GM12872 (cell line): ENCODE data around the gene PCDH12.

Experiments
- TF ChIP-seq, protein P1 (sequence below): IDR thresholded peaks from 3 replicates; pipeline ENCODE4 v1.5.1; 2011; ENCODE audit warnings: low read depth, mild to moderate bottlenecking, low read length, moderate library complexity; ENCODE audit not compliant: insufficient read depth

Gene PCDH12

DNA sequence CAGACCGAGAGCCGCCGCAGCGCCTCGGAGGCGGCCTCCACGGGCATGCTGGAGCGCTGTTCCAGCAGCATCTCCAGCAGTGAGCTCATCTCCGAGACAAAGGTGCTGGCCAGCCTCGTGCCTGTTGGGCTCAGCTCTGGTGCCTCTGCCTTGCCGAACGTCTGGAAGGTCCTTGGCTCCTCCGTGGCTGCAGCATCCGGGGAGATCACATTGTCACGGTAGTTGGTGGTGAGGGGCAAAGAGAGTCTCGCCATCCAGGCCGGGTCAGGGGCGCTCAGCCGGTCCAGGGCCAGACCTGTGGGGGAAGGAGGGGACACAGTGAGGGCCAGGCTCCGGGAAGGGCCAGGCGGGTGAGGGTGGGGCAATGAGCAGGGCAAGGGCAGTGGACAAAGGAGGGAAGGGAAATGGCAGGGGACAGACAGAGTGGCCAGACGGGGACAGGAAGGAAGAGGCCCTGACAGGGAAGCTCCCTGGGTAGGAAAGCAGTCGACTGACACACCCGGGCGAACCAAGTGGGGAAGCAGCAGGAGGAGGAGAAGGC, 12.4 kb downstream of the PCDH12 start:
- TF ChIP-seq, protein P1, sequence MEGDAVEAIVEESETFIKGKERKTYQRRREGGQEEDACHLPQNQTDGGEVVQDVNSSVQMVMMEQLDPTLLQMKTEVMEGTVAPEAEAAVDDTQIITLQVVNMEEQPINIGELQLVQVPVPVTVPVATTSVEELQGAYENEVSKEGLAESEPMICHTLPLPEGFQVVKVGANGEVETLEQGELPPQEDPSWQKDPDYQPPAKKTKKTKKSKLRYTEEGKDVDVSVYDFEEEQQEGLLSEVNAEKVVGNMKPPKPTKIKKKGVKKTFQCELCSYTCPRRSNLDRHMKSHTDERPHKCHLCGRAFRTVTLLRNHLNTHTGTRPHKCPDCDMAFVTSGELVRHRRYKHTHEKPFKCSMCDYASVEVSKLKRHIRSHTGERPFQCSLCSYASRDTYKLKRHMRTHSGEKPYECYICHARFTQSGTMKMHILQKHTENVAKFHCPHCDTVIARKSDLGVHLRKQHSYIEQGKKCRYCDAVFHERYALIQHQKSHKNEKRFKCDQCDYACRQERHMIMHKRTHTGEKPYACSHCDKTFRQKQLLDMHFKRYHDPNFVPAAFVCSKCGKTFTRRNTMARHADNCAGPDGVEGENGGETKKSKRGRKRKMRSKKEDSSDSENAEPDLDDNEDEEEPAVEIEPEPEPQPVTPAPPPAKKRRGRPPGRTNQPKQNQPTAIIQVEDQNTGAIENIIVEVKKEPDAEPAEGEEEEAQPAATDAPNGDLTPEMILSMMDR: no peak

DNA sequence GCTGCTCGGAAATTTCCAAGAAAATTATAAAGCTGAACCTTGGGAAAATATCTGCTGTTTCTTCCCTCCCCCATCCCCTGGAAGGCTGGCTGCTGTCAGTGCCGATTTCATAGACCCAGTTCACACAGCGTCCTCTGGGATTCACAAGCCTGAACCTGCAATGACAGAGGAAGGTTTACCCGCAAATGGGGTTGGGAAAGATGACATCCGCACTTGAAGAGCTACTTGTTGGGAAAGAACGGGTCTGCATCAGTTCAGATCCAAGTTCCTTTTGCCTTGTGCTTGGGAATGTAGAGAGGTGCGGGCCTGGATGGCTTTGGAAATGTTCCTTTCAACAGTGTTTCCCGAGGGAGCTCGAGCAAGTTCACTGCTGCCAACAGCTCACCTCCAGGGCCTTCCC, 13.9 kb downstream of the PCDH12 start:
- TF ChIP-seq, protein P1: no peak

DNA sequence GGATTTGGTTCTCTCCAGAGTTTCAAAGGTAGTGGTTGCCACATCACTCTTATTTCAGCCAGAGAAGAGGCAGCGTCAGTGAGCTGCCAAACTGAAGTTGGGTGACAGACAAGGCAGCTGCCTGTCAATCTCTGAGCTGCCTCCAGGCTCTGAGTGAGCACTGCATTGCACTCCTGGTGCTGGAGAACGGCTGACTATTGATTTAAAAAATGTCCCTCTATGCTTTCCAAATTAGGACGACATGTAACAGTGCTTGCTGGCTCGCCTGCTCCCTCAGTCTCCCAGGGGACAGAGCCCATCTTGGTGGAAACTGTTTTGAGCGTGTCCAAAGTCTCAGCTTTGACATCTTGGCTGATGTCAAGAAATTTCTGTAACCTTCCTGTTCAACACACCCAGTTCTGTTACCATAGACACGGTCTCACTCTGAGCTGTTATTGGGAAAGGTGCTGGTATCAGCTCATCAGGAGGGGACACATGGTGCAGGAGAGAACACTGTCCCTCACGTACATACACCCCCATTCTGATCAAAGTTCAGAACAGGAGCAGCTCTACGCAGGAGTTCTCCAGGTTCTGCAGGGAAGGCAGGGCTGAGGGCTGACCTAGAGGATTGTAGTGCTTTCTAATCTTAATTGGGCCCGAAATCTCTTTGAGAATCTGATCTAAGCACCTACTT, 15.7 kb downstream of the PCDH12 start:
- TF ChIP-seq, protein P1: no peak

DNA sequence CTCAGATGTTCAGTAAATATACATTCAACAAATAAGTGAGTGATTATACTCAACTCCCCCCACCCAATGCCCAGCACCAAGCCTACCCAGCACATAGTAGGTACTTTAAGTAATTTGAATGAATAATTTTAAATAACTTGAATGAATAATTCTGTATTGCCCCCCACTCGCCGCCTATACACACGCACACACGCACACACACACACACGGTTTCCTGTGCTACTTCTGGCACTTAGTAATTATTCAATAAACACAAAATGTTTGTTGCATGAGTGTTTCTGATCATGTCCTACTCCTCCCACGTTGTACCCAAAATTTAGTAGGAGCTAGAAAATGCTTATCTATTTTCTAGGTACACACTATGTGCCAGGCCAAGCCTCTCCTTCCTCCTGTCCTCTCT, 16.2 kb downstream of the PCDH12 start:
- TF ChIP-seq, protein P1: no peak

DNA sequence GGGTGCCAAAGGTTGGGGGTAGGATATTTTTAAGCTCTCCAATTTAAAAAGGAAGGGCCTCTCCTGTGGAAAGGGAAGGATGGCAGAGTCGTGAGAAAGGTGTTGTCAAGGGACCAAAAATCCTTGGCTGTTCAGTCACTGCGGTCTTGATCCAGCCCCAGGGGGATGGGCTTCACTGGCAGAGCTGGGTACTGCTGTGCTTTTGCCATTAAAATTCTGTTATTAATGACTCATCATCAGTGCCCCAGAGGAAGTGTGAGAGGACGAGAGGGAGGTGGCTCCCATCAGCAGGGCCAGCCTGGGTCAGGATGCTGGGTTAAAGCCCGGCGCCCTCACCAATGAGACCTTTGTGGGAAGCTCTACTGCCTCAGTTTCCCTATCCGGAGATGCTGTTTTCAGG, 16.7 kb downstream of the PCDH12 start:
- TF ChIP-seq, protein P1: no peak

DNA sequence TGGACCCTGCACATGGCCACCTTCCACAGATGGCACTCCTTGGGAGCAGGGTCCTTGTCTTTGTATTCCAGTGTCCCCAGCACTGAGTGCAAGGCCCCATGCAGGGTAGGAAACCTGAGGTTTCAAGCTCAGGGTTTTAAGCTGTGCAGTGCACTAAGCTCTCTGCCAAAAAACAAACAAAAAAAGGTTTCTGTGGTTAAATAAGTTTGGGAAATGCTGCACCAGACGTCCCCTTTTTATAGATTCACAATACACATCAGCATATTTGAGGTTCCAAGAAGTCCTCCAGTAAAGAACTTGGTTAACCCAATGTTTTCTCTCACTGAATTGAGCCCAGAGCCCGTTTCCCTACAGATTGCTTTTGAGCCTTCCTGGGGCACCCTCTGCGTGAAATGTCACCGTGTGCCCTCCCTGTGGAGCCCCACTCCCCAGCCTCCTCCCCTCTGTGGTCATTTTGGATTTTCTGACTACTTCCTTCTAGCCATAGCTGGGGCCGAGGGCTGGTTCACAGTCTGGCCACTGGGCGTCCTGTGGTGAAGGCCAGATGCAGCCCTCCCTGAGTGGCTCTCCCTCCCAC, 17.2 kb downstream of the PCDH12 start:
- TF ChIP-seq, protein P1: no peak

DNA sequence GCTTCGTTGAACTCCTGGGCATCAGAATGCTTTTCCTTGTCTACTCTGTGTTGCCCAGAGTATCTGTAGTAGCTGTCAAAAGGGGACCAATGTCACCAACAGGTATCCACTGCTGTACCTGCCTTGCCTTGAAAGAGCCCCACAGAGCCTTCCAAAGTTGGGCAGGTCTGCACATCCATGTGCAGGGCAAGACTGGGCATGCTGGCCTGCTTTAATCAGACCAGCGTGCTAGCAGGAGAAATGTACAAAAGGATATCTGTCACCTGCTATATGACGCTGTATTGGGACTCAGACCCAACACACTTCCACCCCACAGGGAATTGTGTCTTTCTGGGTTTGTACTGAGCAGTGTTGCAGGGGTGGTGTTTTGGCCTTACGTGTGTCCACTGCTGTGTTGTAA, 22.5 kb downstream of the PCDH12 start:
- TF ChIP-seq, protein P1: no peak
